IgD-negative memory B cell (primary cell): ENCODE data around the gene RANBP3. TPM values are rescaled to one million over a fixed set of nuclear protein-coding genes. Genes with fewer than 3 reads are reported as not detected.

Experiments
- H3K27ac Mint-ChIP-seq, 3 donors: one replicate each; pipeline ENCODE4 v1.8.0; 2020 to 2022; ENCODE audit warnings: mild to moderate bottlenecking in 3 of 3, mixed read lengths in 3 of 3, moderate library complexity in 1 of 3
- H3K27me3 Mint-ChIP-seq: one replicate; pipeline ENCODE4 v1.8.0; 2021; ENCODE audit warnings: mixed read lengths
- H3K36me3 Mint-ChIP-seq: one replicate; pipeline ENCODE4 v1.8.0; 2020; ENCODE audit warnings: mild to moderate bottlenecking, mixed read lengths
- H3K4me1 Mint-ChIP-seq, 3 donors: one replicate each; pipeline ENCODE4 v1.8.0; 2020 to 2022; ENCODE audit warnings: mixed read lengths in 3 of 3, mild to moderate bottlenecking in 1 of 3
- H3K4me3 Mint-ChIP-seq, 4 donors: one replicate each; pipeline ENCODE4 v1.8.0; 2020 to 2022; ENCODE audit warnings: mild to moderate bottlenecking in 4 of 4, mixed read lengths in 4 of 4, moderate library complexity in 3 of 4
- H3K9me3 Mint-ChIP-seq, 3 donors: one replicate each; pipeline ENCODE4 v1.8.0; 2020 to 2021; ENCODE audit warnings: mixed read lengths in 3 of 3, mild to moderate bottlenecking in 1 of 3
- polyA plus RNA-seq: library from polyadenylated mRNA; unstranded; fragments of 300-500 nt; fragmentation: Illumina TruSeq; gene quantifications from one replicate; pipeline ENCODE4 v1.2.3, GENCODE V29; 2021

Gene RANBP3
- polyA plus RNA-seq, 1 donor from 2014 or later = 9.4 TPM

- H3K27ac Mint-ChIP-seq = peak overlapping the region in 1 of 3 donors; percentile 7
These were observed 19.7 kb downstream of the RANBP3 start for GRCh38 chr19:5958074-5958850.

DNA sequence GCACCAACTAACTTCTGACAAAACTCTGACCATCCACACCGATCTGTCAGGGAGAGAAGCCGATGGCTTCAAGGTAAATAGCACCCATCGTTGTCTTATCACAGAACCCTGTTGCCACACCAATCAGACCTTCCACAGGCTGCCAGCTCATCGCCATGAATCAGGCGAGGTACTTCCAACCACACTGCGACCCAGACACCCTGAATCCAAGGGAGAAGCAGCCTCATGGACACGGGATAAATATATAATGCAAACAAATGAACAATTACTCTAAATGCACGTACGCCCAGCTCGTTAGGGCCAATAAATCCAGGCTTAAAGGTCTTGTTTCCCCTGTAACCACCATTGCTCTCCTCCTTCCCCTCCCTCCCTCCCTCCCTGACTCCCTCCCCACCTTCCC, 20.8 kb downstream of the RANBP3 start:
- H3K27me3 Mint-ChIP-seq = no peaks in the 10 kb centered on the region

More at GRCh38 chr19:5958074-5958850, 19.7 kb downstream of the RANBP3 start:
- H3K4me3 Mint-ChIP-seq = no peak overlapping the region
- H3K36me3 Mint-ChIP-seq = peaks cover 4% of the 10 kb centered on the region
- H3K4me1 Mint-ChIP-seq = peaks cover 44 to 57% (median 51%) of the 10 kb centered on the region in 3 donors
- H3K9me3 Mint-ChIP-seq = no peaks in the 10 kb centered on the region
- no peaks in the 10 kb centered on the region for H3K27me3 Mint-ChIP-seq

DNA sequence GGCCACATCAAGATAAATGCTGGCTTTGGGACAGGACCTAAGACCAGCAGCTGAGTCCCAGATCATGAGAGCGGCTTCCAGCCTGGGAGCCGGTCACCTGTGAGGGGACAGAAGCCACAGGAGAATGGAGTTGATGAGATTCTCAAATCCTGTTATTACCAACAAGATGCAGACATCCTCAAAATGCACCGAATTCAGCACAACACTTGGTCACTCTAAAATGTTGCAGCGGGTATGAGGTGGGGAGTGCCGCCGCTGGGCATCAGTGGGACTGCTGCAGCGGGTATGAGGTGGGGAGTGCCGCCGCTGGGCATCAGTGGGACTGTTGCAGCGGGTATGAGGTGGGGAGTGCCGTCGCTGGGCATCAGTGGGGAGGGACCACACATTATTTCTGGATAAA, 21.2 kb downstream of the RANBP3 start:
- H3K27me3 Mint-ChIP-seq = no peaks in the 10 kb centered on the region
- H3K4me3 Mint-ChIP-seq = no peak overlapping the region
- H3K9me3 Mint-ChIP-seq = no peaks in the 10 kb centered on the region
- H3K27ac Mint-ChIP-seq = peak overlapping the region in 1 of 3 donors; percentile 14
- H3K36me3 Mint-ChIP-seq = peaks cover 4% of the 10 kb centered on the region
- H3K4me1 Mint-ChIP-seq = peaks cover 46 to 57% (median 49%) of the 10 kb centered on the region in 3 donors

More for the DNA sequence above, 20.8 kb downstream of the RANBP3 start:
- no peak overlapping the region for H3K4me3 Mint-ChIP-seq
- no peaks in the 10 kb centered on the region for H3K9me3 Mint-ChIP-seq
- H3K36me3 Mint-ChIP-seq = peaks cover 4% of the 10 kb centered on the region
- H3K4me1 Mint-ChIP-seq = peaks cover 50 to 57% (median 50%) of the 10 kb centered on the region in 3 donors
- H3K27ac Mint-ChIP-seq = no peak overlapping the region

DNA sequence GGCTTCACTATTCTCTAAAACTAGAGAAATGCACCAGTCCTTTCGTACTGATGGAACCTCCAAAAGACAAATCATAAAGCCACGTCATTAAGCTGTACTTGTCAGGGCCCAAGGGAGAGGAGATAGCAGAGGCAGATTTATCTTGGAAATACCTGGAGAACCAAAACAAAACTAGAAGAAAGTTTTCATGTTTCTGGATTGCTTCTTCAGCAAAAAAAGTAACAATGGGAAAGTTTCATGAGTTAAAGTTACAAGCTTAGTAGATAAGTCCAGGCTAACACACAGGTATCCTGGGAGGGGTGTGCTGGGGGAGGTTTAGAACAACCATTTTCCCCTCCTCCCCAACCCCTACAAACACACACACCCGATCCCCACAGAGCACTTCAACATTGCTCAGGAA, 21.6 kb downstream of the RANBP3 start:
- H3K27me3 Mint-ChIP-seq = no peaks in the 10 kb centered on the region
- no peak overlapping the region for H3K4me3 Mint-ChIP-seq
- peaks cover 45 to 60% (median 52%) of the 10 kb centered on the region in 3 donors for H3K4me1 Mint-ChIP-seq

GRCh38 chr19:5955636-5955935, 22.4 kb downstream of the RANBP3 start:
- H3K27me3 Mint-ChIP-seq = no peaks in the 10 kb centered on the region
- peak overlapping the region in 1 of 4 donors; percentile 13 for H3K4me3 Mint-ChIP-seq
- H3K9me3 Mint-ChIP-seq = no peaks in the 10 kb centered on the region
- H3K36me3 Mint-ChIP-seq = peaks cover 4% of the 10 kb centered on the region
- peaks cover 52 to 65% (median 56%) of the 10 kb centered on the region in 3 donors for H3K4me1 Mint-ChIP-seq
- no peak overlapping the region for H3K27ac Mint-ChIP-seq

More for the DNA sequence above, 21.6 kb downstream of the RANBP3 start:
- Mint-ChIP-seq H3K27ac (peak overlapping the region in 2 of 3 donors; percentile 14 to 16), H3K36me3 (peaks cover 4% of the 10 kb centered on the region), H3K9me3 (no peaks in the 10 kb centered on the region)

DNA sequence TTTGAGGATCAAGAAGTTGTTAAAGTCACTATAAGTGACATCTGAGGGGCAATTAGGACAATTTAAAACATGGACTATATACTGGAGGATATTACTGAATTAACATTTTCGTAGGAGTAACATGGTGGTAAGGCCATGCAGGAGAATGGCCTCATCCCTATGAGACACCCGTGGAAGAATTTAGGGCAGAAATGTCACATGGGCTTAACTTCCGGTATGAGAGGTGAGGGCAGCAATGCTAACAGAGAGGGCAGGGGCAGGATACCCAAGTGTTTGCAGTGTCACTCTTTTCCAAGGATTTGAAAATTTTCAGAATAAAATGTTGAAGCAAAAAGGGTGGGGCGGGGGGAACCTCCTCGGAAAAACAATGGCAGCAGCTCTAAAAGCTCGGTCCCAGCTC, 23.6 kb downstream of the RANBP3 start:
- Mint-ChIP-seq H3K27ac (peak overlapping the region in 2 of 3 donors; percentile 29 to 73), H3K4me1 (peaks cover 51 to 67% (median 53%) of the 10 kb centered on the region in 3 donors), H3K4me3 (peak overlapping the region in 1 of 4 donors; percentile 45), H3K36me3 (peaks cover 4% of the 10 kb centered on the region), H3K27me3 (no peaks in the 10 kb centered on the region), H3K9me3 (no peaks in the 10 kb centered on the region)

- H3K27me3 Mint-ChIP-seq = no peaks in the 10 kb centered on the region
- peak overlapping the region; percentile 29 to 73 (median 71) for H3K27ac Mint-ChIP-seq
- no peaks in the 10 kb centered on the region for H3K9me3 Mint-ChIP-seq
- peak overlapping the region in 2 of 4 donors; percentile 26 to 45 for H3K4me3 Mint-ChIP-seq
- peaks cover 51 to 69% (median 56%) of the 10 kb centered on the region in 3 donors for H3K4me1 Mint-ChIP-seq
- H3K36me3 Mint-ChIP-seq = peaks cover 4% of the 10 kb centered on the region
These were observed 24.2 kb downstream of the RANBP3 start for GRCh38 chr19:5953680-5954213.

GRCh38 chr19:5953030-5953589, 24.8 kb downstream of the RANBP3 start:
- peaks cover 50 to 68% (median 57%) of the 10 kb centered on the region in 3 donors for H3K4me1 Mint-ChIP-seq
- H3K27me3 Mint-ChIP-seq = no peaks in the 10 kb centered on the region
- H3K9me3 Mint-ChIP-seq = no peaks in the 10 kb centered on the region
- H3K36me3 Mint-ChIP-seq = peaks cover 4% of the 10 kb centered on the region
- peak overlapping the region; percentile 29 to 78 (median 71) for H3K27ac Mint-ChIP-seq
- peak overlapping the region in 2 of 4 donors; percentile 6 to 26 for H3K4me3 Mint-ChIP-seq

DNA sequence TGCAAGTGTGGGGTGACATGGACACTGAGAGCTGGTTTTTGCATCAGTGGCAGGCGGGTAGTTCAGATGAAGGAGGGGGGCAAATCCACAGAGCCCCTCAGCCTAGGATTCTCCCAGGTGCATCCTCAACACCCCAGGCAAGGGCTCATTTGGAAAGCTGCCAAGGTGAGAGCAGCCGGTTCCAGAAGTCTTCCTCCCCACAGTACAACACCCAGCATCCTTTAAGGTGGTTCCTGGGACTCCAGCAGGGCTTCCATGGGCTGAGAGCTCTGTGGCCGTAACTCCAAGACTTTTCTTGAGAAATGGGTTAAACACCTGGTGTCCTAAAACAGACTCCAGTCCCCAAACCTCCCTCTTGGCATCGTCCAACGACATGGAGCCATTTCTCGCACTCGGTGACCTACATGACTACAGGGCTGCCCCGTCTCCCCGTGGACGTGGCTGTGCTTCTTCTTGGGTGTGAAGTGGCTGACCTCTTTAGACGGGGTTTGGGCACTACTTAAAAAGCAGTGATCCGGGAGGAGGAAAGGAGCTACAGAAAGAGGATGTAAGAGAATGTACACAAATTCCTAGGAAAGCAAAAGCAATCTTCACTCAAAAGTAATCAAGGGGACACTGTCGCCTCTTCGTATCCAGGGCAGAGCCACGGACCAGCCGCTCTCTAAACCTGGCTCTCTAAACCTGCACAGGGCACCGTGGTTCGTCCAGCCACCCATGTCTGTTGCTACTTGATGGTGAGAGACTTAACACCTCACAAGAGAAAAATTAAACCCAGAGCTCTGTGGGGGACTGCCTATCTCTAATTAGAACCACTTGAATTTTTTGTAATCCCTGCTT, 25.5 kb downstream of the RANBP3 start:
- Mint-ChIP-seq H3K27me3 (no peaks in the 10 kb centered on the region), H3K9me3 (no peaks in the 10 kb centered on the region), H3K27ac (peak overlapping the region; percentile 29 to 78 (median 71)), H3K4me3 (peak overlapping the region in 1 of 4 donors; percentile 17), H3K4me1 (peaks cover 43 to 65% (median 52%) of the 10 kb centered on the region in 3 donors), H3K36me3 (peaks cover 5% of the 10 kb centered on the region)

DNA sequence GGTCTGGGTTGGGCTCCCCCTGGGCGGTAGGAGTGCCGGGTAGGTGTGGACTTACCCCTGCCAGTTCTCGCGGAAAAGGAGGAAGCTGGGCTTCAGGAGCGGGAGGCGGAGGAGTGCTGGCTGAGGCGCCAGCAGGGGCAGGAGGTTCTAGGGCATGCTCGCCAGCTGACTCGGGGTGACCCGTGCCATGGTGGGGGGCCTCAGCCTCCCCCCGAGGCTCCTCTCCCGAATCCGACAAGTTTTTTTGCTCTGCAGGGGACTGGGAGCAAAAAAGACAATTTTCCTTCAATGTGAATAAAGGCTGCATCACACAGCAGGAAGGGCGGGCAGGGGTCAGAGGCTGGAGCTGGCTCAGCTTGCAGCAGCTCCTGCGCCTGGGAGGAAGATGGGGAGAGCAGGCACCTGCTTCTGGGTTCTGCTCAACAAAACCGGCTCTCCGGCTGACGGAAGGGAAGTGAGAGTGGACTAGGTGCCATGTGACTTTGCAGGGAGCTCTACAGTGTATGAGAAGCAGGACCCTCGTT, 26.5 kb downstream of the RANBP3 start:
- no peaks in the 10 kb centered on the region for H3K27me3 Mint-ChIP-seq
- H3K9me3 Mint-ChIP-seq = no peaks in the 10 kb centered on the region
- peaks cover 5% of the 10 kb centered on the region for H3K36me3 Mint-ChIP-seq
- H3K4me3 Mint-ChIP-seq = peak overlapping the region in 2 of 4 donors; percentile 64 to 65
- H3K27ac Mint-ChIP-seq = peak overlapping the region in 2 of 3 donors; percentile 19 to 89
- peaks cover 43 to 61% (median 49%) of the 10 kb centered on the region in 3 donors for H3K4me1 Mint-ChIP-seq

GRCh38 chr19:5950741-5951140, 27.2 kb downstream of the RANBP3 start:
- no peaks in the 10 kb centered on the region for H3K9me3 Mint-ChIP-seq
- H3K4me1 Mint-ChIP-seq = peaks cover 39 to 57% (median 46%) of the 10 kb centered on the region in 3 donors
- H3K27me3 Mint-ChIP-seq = no peaks in the 10 kb centered on the region
- peaks cover 5% of the 10 kb centered on the region for H3K36me3 Mint-ChIP-seq
- H3K4me3 Mint-ChIP-seq = no peak overlapping the region
- H3K27ac Mint-ChIP-seq = peak overlapping the region in 1 of 3 donors; percentile 19

GRCh38 chr19:5949792-5950305, 28.1 kb downstream of the RANBP3 start:
- Mint-ChIP-seq H3K27ac (no peak overlapping the region), H3K4me1 (peaks cover 41 to 58% (median 48%) of the 10 kb centered on the region in 3 donors), H3K27me3 (no peaks in the 10 kb centered on the region), H3K4me3 (peak overlapping the region in 1 of 4 donors; percentile 3), H3K36me3 (peaks cover 2% of the 10 kb centered on the region), H3K9me3 (no peaks in the 10 kb centered on the region)

- Mint-ChIP-seq H3K4me3 (no peak overlapping the region), H3K9me3 (no peaks in the 10 kb centered on the region), H3K27me3 (no peaks in the 10 kb centered on the region), H3K36me3 (peaks cover 2% of the 10 kb centered on the region), H3K4me1 (peaks cover 35 to 54% (median 41%) of the 10 kb centered on the region in 3 donors), H3K27ac (peak overlapping the region in 1 of 3 donors; percentile 50)
These were observed 29.0 kb downstream of the RANBP3 start for GRCh38 chr19:5948752-5949564.
